HCT116 (cell line): Measurements from ENCODE around the gene NBAS. TPM values are rescaled to one million over a fixed set of nuclear protein-coding genes. Genes with fewer than 3 reads are reported as not detected.

ENCODE experiments used
- ATAC-seq: fragments of 200-7000 bp; cut with Tn5 transposase; 2 replicates; pipeline ENCODE4 v1.9.1; 2020; ENCODE audit warnings: mild to moderate bottlenecking, moderate library complexity
- BruUV-seq: library from RNA; stranded (reverse); fragments of 400-500 nt; replicated peaks from 2 replicates; lab custom pipeline; 2021; lab: Mats Ljungman, UMichigan
- CTCF ChIA-PET: fragments of 300-600 bp; sonication (Branson Sonifier 250); formaldehyde crosslinking; loops from one replicate; lab custom pipeline; 2021; ENCODE audit warnings: antibody characterized with exemption; lab: Charles Lee
- POLR2A ChIA-PET: fragments of 300-600, 350-600 bp; sonication (Branson Sonifier 250); formaldehyde crosslinking; loops from one replicate; lab custom pipeline; 2021; ENCODE audit warnings: antibody characterized with exemption; lab: Charles Lee
- RAD21 ChIA-PET, 2 experiments: fragments of 300-600 bp; sonication (Branson Sonifier 250); formaldehyde crosslinking; loops; one replicate each; lab custom pipeline; 2023; ENCODE audit warnings: low total read pairs in 2 of 2; ENCODE audit not compliant: uncharacterized antibody in 2 of 2, unreplicated experiment in 2 of 2, low non-redundant PET in 1 of 2; lab: Charles Lee
- DNase-seq: peaks from one replicate; pipeline ENCODE4 v3.0.0-alpha.2; 2010; ENCODE audit warnings: low read depth, low spot score
- H2AFZ ChIP-seq: fragments of 200-600 bp; shearing (Covaris generic), sonication (generic); 2 replicates; pipeline ENCODE4 v1.6.1; 2017; ENCODE audit warnings: low read depth, mixed run types, mixed read lengths, antibody characterized with exemption, low read length; ENCODE audit not compliant: poor library complexity, severe bottlenecking
- H3K27ac ChIP-seq: 2 replicates; pipeline ENCODE4 v1.5.1; 2012; ENCODE audit warnings: low read depth, low read length
- H3K27me3 ChIP-seq: fragments of 200-600 bp; sonication (generic); 2 replicates; pipeline ENCODE4 v1.6.1; 2016; ENCODE audit warnings: mixed run types, low read length, mixed read lengths; ENCODE audit not compliant: insufficient read depth
- H3K36me3 ChIP-seq, 2 experiments: fragments of 200-500 bp in 1 of 2; fragments of 200-600 bp in 1 of 2; sonication (Bioruptor generic) in 1 of 2; sonication (generic) in 1 of 2; 2 replicates each; pipeline versions ENCODE4 v1.5.1 to v1.6.1; 2014 to 2016; ENCODE audit warnings: low read length in 2 of 2, inconsistent platforms in 1 of 2, mixed read lengths in 1 of 2, mixed run types in 1 of 2; ENCODE audit not compliant: insufficient read depth in 2 of 2, control insufficient read depth in 1 of 2
- H3K4me1 ChIP-seq, 2 experiments: fragments of 200-600 bp in 1 of 2; sonication (generic) in 1 of 2; 2 replicates each; pipeline versions ENCODE4 v1.5.1 to v1.6.1; 2012 to 2017; ENCODE audit warnings: low read length in 2 of 2, inconsistent platforms in 1 of 2, mild to moderate bottlenecking in 1 of 2, mixed read lengths in 1 of 2, mixed run types in 1 of 2, moderate library complexity in 1 of 2; ENCODE audit not compliant: insufficient read depth in 2 of 2, control insufficient read depth in 1 of 2
- H3K4me2 ChIP-seq: fragments of 200-600 bp; sonication (generic); 2 replicates; pipeline ENCODE4 v1.6.1; 2017; ENCODE audit warnings: mixed run types, low read length, mixed read lengths
- H3K4me3 ChIP-seq, 2 experiments: fragments of 200-600 bp in 1 of 2; sonication (generic) in 1 of 2; replicated peaks in 1 of 2; 2 replicates each; pipeline ENCODE4 v1.5.1; 2011 to 2016; ENCODE audit warnings: low read length in 2 of 2, control low read depth in 1 of 2, low read depth in 1 of 2, mild to moderate bottlenecking in 1 of 2, mixed read lengths in 1 of 2, mixed run types in 1 of 2
- H3K79me2 ChIP-seq: fragments of 200-600 bp; sonication (generic); 2 replicates; pipeline ENCODE4 v1.6.1; 2017; ENCODE audit warnings: mild to moderate bottlenecking, mixed run types, low read length, moderate library complexity, mixed read lengths; ENCODE audit not compliant: insufficient read depth
- H3K9ac ChIP-seq: fragments of 200-600 bp; sonication (generic); 2 replicates; pipeline ENCODE4 v1.6.1; 2016; ENCODE audit warnings: low read length, mixed read lengths
- H3K9me2 ChIP-seq: fragments of 200-600 bp; sonication (generic), shearing (Covaris generic); 2 replicates; pipeline ENCODE4 v1.6.1; 2017; ENCODE audit warnings: mixed run types, mild to moderate bottlenecking, moderate library complexity; ENCODE audit not compliant: insufficient read depth
- H3K9me3 ChIP-seq, 2 experiments: fragments of 200-500 bp in 1 of 2; fragments of 200-600 bp in 1 of 2; sonication (Bioruptor generic) in 1 of 2; sonication (generic) in 1 of 2; 2 replicates each; pipeline ENCODE4 v1.6.1; 2014 to 2017; ENCODE audit warnings: low read length in 2 of 2, mixed read lengths in 2 of 2, inconsistent platforms in 1 of 2, low read depth in 1 of 2, mild to moderate bottlenecking in 1 of 2, mixed run types in 1 of 2, moderate library complexity in 1 of 2; ENCODE audit not compliant: control insufficient read depth in 1 of 2, insufficient read depth in 1 of 2
- H4K20me1 ChIP-seq: fragments of 200-600 bp; sonication (generic), shearing (Covaris generic); 2 replicates; pipeline ENCODE4 v1.6.1; 2017; ENCODE audit warnings: mixed run types, mild to moderate bottlenecking, moderate library complexity; ENCODE audit not compliant: insufficient read depth
- EGR1 ChIP-seq: IDR thresholded peaks from 2 replicates; pipeline ENCODE4 v1.6.1; 2012; ENCODE audit warnings: low read depth
- ELF1 ChIP-seq: IDR thresholded peaks from 2 replicates; pipeline ENCODE4 v1.6.1; 2012; ENCODE audit warnings: low read depth, borderline replicate concordance
- EZH2 ChIP-seq: fragments of 200-600 bp; sonication (generic); IDR thresholded peaks from 2 replicates; pipeline ENCODE4 v1.6.1; 2017; ENCODE audit warnings: antibody characterized with exemption, mixed run types
- EZH2phosphoT487 ChIP-seq: fragments of 200-600 bp; IDR thresholded peaks from 2 replicates; pipeline ENCODE4 v1.6.1; 2018; ENCODE audit warnings: antibody characterized with exemption, borderline replicate concordance
- FOSL1 ChIP-seq: IDR thresholded peaks from 2 replicates; pipeline ENCODE4 v1.6.1; 2012; ENCODE audit warnings: low read depth
- JUND ChIP-seq: IDR thresholded peaks from 2 replicates; pipeline ENCODE4 v1.6.1; 2012
- MAX ChIP-seq: IDR thresholded peaks from 2 replicates; pipeline ENCODE4 v1.6.1; 2012
- POLR2AphosphoS5 ChIP-seq: IDR thresholded peaks from 2 replicates; pipeline ENCODE4 v1.6.1; 2011; ENCODE audit warnings: mild to moderate bottlenecking, low read depth, low read length, moderate library complexity
- RAD21 ChIP-seq: IDR thresholded peaks from 2 replicates; pipeline ENCODE4 v1.6.1; 2012; ENCODE audit warnings: low read depth, mild to moderate bottlenecking
- SIN3A ChIP-seq: IDR thresholded peaks from 2 replicates; pipeline ENCODE4 v1.6.1; 2012; ENCODE audit warnings: low read depth
- SRF ChIP-seq: IDR thresholded peaks from 2 replicates; pipeline ENCODE4 v1.6.1; 2012; ENCODE audit warnings: low read depth
- TCF7L2 ChIP-seq: IDR thresholded peaks from 2 replicates; pipeline ENCODE4 v1.7.0; 2011; ENCODE audit warnings: borderline replicate concordance, inconsistent platforms; ENCODE audit not compliant: insufficient read depth, insufficient read length; ENCODE audit errors: extremely low read depth
- YY1 ChIP-seq: IDR thresholded peaks from 2 replicates; pipeline ENCODE4 v1.6.1; 2011; ENCODE audit warnings: low read length, low read depth, moderate library complexity, mild to moderate bottlenecking; ENCODE audit not compliant: insufficient replicate concordance; ENCODE audit errors: extremely low read depth
- ZBTB33 ChIP-seq: IDR thresholded peaks from 2 replicates; pipeline ENCODE4 v1.6.1; 2011; ENCODE audit warnings: mild to moderate bottlenecking, low read length, moderate library complexity; ENCODE audit not compliant: insufficient replicate concordance; ENCODE audit errors: extremely low read depth
- ZFX ChIP-seq: fragments of 450-650 bp; IDR thresholded peaks from 2 replicates; pipeline ENCODE4 v1.6.1; 2017
- intact Hi-C: fragments of 100-400 bp; cut with micrococcal nuclease; formaldehyde crosslinking; loops from 2 replicates; pipeline ENCODE4 v1.10.0; 2022
- total RNA-seq: library from RNA; stranded (reverse); gene quantifications from one replicate; pipeline ENCODE4 v1.2.1, GENCODE V29; 2021; ENCODE audit not compliant: unreplicated experiment
- TF ChIP-seq, protein P1 (sequence below): IDR thresholded peaks from 2 replicates; pipeline ENCODE4 v1.6.1; 2012; ENCODE audit warnings: low read depth
- TF ChIP-seq, protein P2 (sequence below): IDR thresholded peaks from 2 replicates; pipeline ENCODE4 v1.6.1; 2012

The NBAS gene
- total RNA-seq, 1 experiment from 2014 or later, result 32.8 TPM

DNA sequence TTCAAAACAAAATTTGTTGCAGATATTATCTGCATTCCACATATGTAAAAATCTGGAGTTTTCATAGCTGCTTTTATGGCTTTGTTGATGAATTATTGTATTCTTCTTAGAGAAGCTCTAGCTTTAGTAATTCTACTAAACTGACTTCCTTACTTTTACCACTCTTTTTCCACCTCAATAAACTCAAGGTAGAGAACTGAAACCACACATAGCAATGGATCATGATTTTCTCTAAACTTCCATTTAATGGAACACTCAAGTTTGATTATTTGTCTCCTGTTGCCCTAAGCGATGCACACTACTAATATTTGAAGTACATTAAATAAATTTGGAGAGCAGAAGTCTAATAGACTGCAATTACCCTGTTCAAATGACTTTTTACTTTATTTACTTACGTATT lies 192.0 kb downstream of the NBAS start:
- Histone ChIP-seq H3K9ac (no peak overlapping the region), H3K9me2 (no peaks in the 10 kb centered on the region), H3K79me2 (no peaks in the 10 kb centered on the region), H3K27ac (no peak overlapping the region), H3K9me3 (no peaks in the 10 kb centered on the region), H3K4me3 (no peak overlapping the region), H3K4me1 (no peaks in the 10 kb centered on the region), H4K20me1 (no peaks in the 10 kb centered on the region), H3K4me2 (no peak overlapping the region), H3K36me3 (no peaks in the 10 kb centered on the region), H2AFZ (no peak overlapping the region), H3K27me3 (no peaks in the 10 kb centered on the region)
- TF ChIP-seq FOSL1, result no peak
- TF ChIP-seq MAX, result no peak
- TF ChIP-seq RAD21, result no peak
- TF ChIP-seq TCF7L2, result no peak
- no peak for TF ChIP-seq POLR2AphosphoS5
- no peak for TF ChIP-seq SRF
- TF ChIP-seq JUND, result no peak
- no peak for TF ChIP-seq EZH2
- TF ChIP-seq SIN3A, result no peak
- intact Hi-C loops, result no loop called here
- BruUV-seq, result no TSS peak
- ChIA-PET CTCF (no interaction called here), RAD21 (no interaction called here), POLR2A (no interaction called here)
- DNase-seq, result no peak
- ATAC-seq, result no peak

DNA sequence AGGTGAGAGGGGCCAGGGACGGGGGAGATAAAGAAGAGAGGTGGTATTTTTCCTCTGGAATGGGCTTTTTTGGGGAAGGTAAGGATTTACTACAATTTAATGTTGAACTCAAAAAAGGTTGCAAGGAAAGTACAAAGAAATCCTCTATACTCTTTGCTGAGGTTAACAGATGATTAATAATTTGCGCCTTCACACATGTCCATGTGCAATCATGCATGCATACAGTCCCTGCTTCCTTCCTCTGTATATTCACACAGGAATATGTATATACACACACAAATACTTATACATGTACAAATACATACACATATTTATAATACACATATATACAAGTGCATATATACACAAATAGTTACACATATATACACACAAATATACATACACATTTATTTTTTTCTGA lies 193.4 kb downstream of the NBAS start:
- H3K27ac ChIP-seq, result no peak overlapping the region
- no peak overlapping the region for H3K4me3 ChIP-seq
- no peaks in the 10 kb centered on the region for H4K20me1 ChIP-seq
- no peaks in the 10 kb centered on the region for H3K36me3 ChIP-seq
- no peak overlapping the region for H3K4me2 ChIP-seq
- no peaks in the 10 kb centered on the region for H3K9me2 ChIP-seq
- H3K9ac ChIP-seq, result no peak overlapping the region
- no peaks in the 10 kb centered on the region for H3K9me3 ChIP-seq
- ChIA-PET POLR2A (no interaction called here), CTCF (no interaction called here), RAD21 (no interaction called here)
- peaks cover 0 to 4% of the 10 kb centered on the region in 2 experiments; a peak in 1 of 4 replicates for H3K4me1 ChIP-seq
- DNase-seq (no peak), ATAC-seq (no peak)
- H3K27me3 ChIP-seq, result no peaks in the 10 kb centered on the region
- no TSS peak for BruUV-seq
- no peaks in the 10 kb centered on the region for H3K79me2 ChIP-seq
- intact Hi-C loops, result no loop called here
- no peak overlapping the region for H2AFZ ChIP-seq
- TF ChIP-seq ELF1 (no peak), ZFX (no peak), EZH2phosphoT487 (no peak), EGR1 (no peak), ZBTB33 (no peak), YY1 (no peak), FOSL1 (no peak), POLR2AphosphoS5 (no peak), JUND (no peak)
- TF ChIP-seq, protein P1, sequence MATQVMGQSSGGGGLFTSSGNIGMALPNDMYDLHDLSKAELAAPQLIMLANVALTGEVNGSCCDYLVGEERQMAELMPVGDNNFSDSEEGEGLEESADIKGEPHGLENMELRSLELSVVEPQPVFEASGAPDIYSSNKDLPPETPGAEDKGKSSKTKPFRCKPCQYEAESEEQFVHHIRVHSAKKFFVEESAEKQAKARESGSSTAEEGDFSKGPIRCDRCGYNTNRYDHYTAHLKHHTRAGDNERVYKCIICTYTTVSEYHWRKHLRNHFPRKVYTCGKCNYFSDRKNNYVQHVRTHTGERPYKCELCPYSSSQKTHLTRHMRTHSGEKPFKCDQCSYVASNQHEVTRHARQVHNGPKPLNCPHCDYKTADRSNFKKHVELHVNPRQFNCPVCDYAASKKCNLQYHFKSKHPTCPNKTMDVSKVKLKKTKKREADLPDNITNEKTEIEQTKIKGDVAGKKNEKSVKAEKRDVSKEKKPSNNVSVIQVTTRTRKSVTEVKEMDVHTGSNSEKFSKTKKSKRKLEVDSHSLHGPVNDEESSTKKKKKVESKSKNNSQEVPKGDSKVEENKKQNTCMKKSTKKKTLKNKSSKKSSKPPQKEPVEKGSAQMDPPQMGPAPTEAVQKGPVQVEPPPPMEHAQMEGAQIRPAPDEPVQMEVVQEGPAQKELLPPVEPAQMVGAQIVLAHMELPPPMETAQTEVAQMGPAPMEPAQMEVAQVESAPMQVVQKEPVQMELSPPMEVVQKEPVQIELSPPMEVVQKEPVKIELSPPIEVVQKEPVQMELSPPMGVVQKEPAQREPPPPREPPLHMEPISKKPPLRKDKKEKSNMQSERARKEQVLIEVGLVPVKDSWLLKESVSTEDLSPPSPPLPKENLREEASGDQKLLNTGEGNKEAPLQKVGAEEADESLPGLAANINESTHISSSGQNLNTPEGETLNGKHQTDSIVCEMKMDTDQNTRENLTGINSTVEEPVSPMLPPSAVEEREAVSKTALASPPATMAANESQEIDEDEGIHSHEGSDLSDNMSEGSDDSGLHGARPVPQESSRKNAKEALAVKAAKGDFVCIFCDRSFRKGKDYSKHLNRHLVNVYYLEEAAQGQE, result no peak
- TF ChIP-seq, protein P2, sequence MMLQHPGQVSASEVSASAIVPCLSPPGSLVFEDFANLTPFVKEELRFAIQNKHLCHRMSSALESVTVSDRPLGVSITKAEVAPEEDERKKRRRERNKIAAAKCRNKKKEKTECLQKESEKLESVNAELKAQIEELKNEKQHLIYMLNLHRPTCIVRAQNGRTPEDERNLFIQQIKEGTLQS, result no peak
